ENCODE measurements around the gene ZNF385D.
"Not testable (repeated sequence)": the region's sequence is repeated elsewhere in the genome, so short reads cannot be mapped to it uniquely, and the experiment has no call there.

Gene ZNF385D

DNA sequence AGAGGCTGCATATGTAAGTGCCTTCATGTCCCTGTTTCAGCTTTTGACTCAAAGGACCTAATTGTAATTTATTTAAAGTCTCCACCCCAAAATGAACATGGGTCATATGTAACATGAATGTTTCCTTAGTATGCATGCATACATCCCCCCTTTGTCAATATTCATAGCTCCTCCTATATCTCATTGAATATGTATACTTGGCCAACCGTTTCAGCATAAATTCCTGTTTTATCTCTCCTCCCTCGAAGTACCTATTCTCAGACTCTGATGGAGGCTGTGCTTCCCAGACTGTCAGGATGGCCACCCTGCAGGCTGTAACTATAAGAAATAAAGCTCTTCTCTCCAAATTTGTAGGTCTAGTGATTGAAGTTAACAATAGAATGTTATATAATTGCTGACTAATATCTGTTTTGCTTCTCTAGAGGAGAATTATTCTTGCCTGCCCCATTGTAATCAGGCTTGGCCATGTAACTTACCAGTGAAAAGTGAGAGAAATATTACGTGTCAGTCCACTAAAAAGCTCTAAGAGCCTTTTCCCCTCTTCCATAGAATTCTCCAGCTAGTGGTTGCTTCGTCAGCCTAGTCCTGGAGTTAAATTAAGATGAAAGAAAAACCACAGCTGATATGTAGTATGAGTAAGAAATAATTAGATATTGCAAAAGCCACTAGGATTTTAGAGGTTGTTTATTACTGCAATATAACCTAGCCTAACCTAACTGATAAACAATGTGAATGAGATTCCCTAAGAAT lies 245.1 kb downstream of the ZNF385D start:
- no peak for DNase-seq

DNA sequence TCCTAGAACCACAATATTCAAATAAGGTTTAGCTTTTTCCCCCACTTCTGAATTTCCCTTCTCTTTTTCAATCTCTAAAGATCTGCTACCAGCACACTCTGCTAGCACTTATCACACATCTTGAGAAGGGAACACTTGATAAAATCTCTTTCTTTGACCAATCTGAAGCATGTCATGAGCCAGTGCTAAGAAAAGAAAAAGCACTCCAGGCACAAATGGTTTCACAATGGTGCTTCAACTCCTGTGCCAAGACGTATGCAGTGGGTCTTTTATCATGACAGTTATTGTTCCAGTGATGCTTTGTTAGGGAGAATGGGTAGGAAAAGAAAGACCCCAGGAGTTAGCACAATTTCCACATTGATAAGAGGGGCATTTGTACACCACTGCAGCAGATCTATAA lies 248.4 kb downstream of the ZNF385D start:
- DNase-seq, result no peak

- DNase-seq, result no peak
These were observed 250.2 kb downstream of the ZNF385D start for GRCh38 chr3:21500834-21501233.

DNA sequence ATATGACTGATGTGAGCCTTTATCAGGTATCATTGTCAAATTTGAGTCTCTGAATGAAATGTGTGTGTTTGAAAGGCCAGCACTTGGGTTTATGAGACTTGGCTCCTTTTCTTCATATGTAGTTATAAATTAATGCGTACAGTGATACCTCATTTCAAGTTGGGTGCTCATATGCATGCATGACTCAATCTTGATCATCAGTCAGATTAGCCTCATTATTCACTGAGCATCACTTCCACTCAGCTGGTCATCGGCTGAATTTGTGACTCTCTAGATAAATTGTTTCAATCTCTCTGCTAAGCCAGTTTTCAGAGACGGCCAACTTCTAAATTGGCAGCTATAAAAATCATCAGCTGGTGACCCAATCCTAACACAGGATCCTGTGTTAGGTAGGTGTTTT lies 260.3 kb downstream of the ZNF385D start:
- not testable (repeated sequence) for DNase-seq

GRCh38 chr3:21487520-21487919 lies 263.5 kb downstream of the ZNF385D start:
- DNase-seq, result no peak

DNA sequence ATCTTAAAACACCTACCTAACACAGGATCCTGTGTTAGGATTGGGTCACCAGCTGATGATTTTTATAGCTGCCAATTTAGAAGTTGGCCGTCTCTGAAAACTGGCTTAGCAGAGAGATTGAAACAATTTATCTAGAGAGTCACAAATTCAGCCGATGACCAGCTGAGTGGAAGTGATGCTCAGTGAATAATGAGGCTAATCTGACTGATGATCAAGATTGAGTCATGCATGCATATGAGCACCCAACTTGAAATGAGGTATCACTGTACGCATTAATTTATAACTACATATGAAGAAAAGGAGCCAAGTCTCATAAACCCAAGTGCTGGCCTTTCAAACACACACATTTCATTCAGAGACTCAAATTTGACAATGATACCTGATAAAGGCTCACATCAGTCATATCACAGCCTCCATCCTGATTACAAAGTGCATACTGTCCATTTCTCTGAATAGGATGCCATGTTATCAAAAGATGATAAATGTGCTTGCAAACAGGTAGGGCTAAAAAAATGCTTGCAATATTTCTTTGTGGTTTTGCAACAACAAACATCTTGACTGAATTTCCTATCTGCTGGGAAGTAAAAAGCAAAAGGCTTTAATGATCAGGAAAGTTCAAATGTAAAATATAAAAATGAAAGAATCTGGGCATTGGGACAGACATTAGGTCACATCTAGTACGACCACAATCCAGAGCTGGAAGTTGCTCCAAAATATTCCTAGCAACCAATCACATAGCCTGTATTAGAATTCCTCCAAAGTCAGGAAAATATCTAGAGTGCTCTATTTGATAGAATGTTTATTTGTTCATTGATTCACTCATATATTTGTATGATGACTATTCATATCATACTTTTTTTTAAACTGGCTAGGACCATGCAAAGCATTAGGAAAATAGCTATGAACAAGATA lies 264.7 kb downstream of the ZNF385D start:
- not testable (repeated sequence) for DNase-seq

GRCh38 chr3:21484828-21485144 lies 266.2 kb downstream of the ZNF385D start:
- DNase-seq, result no peak

- peak; percentile 20 for DNase-seq
These were observed 266.8 kb downstream of the ZNF385D start for GRCh38 chr3:21484057-21484827.

GRCh38 chr3:21481991-21482390 lies 269.0 kb downstream of the ZNF385D start:
- no peak for DNase-seq

DNA sequence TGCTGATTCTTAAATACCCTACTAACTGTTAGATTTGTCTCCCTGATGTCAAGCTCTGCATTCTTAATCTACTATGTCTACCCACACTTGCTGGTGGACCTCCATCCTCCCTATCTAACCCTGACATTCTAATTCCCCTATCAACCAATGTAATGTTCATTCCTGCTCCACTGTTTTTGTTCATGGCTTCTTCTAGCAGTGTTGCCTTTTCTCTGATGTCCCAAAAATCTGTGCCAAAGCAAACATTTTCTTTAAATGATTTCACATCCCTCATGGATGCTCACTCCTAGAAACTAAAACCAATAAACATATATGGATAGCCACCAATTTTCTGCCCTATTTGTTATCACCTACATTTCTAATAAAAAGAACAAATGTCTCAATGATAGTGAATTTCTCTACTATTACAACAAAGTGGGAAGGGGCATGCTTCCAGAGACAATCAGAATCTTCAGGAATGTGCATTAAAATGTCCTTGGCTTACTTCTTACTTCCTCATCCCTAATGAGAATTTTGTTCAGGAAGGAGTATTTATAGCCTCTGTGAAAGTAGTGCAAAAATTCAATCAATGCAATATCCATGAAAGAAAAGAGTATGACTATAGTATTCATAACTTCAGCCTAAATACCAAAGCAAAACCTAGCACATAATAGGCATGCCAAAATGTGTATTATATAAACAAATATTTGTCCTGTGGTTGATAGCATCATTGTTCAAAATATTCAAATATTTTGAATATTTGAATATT lies 273.3 kb downstream of the ZNF385D start:
- peak; percentile 30 for DNase-seq

GRCh38 chr3:21466476-21466875 lies 284.5 kb downstream of the ZNF385D start:
- no peak for DNase-seq

GRCh38 chr3:21464746-21465145 lies 286.3 kb downstream of the ZNF385D start:
- no peak for DNase-seq

GRCh38 chr3:21463319-21463718 lies 287.7 kb downstream of the ZNF385D start:
- DNase-seq, result no peak

GRCh38 chr3:21462141-21462540 lies 288.9 kb downstream of the ZNF385D start:
- no peak for DNase-seq

DNA sequence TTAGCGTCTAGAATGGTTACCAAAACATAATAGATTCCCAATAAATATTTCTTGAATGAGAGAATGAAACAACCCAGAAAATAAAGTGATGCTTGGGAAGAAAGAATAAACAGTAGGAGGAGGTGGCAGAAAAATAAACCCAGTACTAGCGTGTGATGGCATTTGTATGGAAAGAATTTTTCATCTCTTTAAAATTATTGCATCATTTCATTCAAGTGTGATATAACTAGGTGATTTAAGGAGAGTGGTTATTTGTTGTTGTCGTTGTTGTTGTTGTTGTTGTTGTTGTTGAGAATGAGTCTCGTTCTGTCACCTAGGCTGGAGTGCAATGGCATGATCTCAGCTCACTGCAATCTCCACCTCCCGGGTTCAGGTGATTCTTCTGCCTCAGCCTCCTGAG lies 293.9 kb downstream of the ZNF385D start:
- no peak for DNase-seq

GRCh38 chr3:21449738-21450137 lies 301.3 kb downstream of the ZNF385D start:
- no peak for DNase-seq

DNA sequence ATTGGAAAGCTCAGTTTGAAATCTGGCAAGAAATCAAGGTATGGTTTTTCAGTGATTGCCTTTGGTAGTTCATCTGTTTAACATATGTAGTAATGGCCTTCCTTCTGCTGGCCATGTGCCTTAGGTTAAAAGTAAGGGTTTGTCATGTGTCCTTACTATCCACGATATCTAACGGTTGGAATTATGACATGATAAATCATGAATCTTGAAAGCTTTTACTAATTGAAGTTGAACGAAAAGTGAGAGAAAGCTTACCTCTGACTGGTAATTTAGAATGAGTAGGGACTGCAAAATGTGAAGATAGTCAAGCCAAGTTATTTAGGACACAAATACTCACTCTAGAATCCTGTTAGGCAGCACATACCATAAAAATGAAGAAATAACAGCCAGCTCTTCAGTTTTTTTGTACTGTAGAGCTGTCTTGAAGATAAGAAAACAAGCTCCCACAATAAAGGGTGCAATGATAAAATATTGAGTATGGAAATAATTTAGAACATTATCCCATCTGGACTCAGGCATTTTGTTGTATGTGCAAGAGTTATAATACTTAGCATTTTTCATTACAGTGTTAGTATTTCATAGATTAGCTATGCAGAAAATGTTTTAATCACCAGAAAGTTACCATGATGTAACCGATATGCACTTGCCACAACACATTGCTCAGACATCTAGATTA lies 303.4 kb downstream of the ZNF385D start:
- no peak for DNase-seq

GRCh38 chr3:21446945-21447475 lies 304.0 kb downstream of the ZNF385D start:
- no peak for DNase-seq

DNA sequence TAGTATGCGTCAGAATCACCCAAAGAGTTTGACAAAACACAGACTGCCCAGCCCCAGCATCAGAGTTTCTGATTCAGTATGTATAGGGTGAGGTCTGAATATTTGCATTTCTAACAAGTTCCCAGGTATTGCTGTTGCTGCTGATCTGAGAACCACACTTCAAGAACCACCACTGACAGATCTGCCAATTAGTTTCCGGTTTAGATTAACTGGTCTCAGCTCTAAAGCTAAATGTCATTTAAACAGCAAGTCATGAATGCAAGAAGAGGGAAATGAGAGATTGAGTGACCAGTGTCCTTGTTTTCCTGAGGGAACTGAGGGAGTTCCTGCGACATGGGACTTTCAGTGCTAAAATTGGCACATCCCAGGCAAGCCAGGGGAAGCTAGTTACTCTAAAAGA lies 305.0 kb downstream of the ZNF385D start:
- peak; percentile 14 for DNase-seq

- no peak for DNase-seq
These were observed 309.2 kb downstream of the ZNF385D start for GRCh38 chr3:21441821-21442220.

DNA sequence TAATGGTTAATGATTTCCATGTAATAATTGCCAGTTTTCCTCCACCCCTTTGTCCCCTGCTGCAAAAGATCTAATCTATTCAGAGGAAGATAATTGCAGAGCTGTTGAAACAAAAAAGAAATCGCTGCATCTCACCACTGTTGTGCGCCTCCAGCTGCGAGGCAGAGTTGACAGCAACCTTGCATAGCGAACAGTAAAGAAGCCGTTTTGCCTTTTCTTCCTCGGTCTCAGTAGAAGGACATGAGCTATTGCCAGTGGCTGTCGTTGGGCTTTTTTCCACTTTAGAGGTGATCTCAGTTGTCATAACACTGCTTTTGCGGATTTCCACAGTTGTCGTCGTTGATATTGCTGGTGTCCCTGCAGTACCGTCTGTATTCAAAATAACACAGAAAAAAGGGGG lies 314.2 kb downstream of the ZNF385D start:
- DNase-seq, result peak; percentile 81

DNA sequence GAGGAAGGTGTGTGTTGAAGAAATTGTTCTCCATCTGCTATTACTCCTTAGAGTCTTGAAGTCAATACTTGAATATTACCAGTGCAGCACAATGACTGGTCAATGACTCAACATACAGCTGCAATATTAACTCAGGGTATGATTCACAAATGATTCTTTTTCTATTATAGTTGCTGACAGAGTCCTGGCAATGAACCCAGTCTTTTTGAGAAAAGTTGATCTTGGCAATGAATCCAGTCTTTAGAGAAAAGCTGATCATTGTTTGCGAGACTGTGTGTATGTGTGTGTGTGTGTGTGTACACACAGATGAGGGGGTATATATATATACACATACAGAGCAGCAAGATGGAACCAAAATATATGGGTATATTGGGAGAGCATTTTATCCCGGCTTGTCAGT lies 315.1 kb downstream of the ZNF385D start:
- DNase-seq, result no peak
